Measurements from ENCODE around the gene ICE1.
"Not testable (repeated sequence)": the region's sequence is repeated elsewhere in the genome, so short reads cannot be mapped to it uniquely, and the experiment has no call there.

The ICE1 gene

GRCh38 chr5:5453131-5453530 is 30.7 kb downstream of the ICE1 start:
- no peak for DNase-seq (ENCODE audit: low spot score)

GRCh38 chr5:5454391-5454790 is 31.9 kb downstream of the ICE1 start:
- no peak for DNase-seq (ENCODE audit: low spot score)

- no peak for DNase-seq (ENCODE audit: low spot score)
Measured at GRCh38 chr5:5456858-5457257, 34.4 kb downstream of the ICE1 start.

- DNase-seq (ENCODE audit: low spot score) = no peak
Measured at GRCh38 chr5:5460311-5460710, 37.8 kb downstream of the ICE1 start.

- no peak for DNase-seq (ENCODE audit: low spot score)
Measured at GRCh38 chr5:5461012-5461411, 38.5 kb downstream of the ICE1 start.

GRCh38 chr5:5464036-5464715 is 41.7 kb downstream of the ICE1 start:
- no peak for DNase-seq (ENCODE audit: low spot score)

- no peak for DNase-seq (ENCODE audit: low spot score)
Measured at GRCh38 chr5:5466227-5466626, 43.8 kb downstream of the ICE1 start.

- no peak for DNase-seq (ENCODE audit: low spot score)
Measured at GRCh38 chr5:5467737-5468136, 45.3 kb downstream of the ICE1 start.

GRCh38 chr5:5470933-5471332 is 48.5 kb downstream of the ICE1 start:
- no peak for DNase-seq (ENCODE audit: low spot score)

- DNase-seq (ENCODE audit: low spot score) = no peak
Measured at GRCh38 chr5:5473226-5473625, 50.7 kb downstream of the ICE1 start.

- no peak for DNase-seq (ENCODE audit: low spot score)
Measured at GRCh38 chr5:5474961-5475360, 52.5 kb downstream of the ICE1 start.

GRCh38 chr5:5475975-5476374 is 53.5 kb downstream of the ICE1 start:
- DNase-seq (ENCODE audit: low spot score) = no peak

- DNase-seq (ENCODE audit: low spot score) = not testable (repeated sequence)
Measured at GRCh38 chr5:5479578-5479977, 57.1 kb downstream of the ICE1 start.

GRCh38 chr5:5480481-5481111 is 58.1 kb downstream of the ICE1 start:
- no peak for DNase-seq (ENCODE audit: low spot score)

- DNase-seq (ENCODE audit: low spot score) = no peak
Measured at GRCh38 chr5:5481206-5481605, 58.7 kb downstream of the ICE1 start.

GRCh38 chr5:5481633-5482032 is 59.2 kb downstream of the ICE1 start:
- no peak for DNase-seq (ENCODE audit: low spot score)

GRCh38 chr5:5483350-5483749 is 60.9 kb downstream of the ICE1 start:
- no peak for DNase-seq (ENCODE audit: low spot score)

- no peak for DNase-seq (ENCODE audit: low spot score)
Measured at GRCh38 chr5:5483880-5484598, 61.6 kb downstream of the ICE1 start.

GRCh38 chr5:5486122-5486521 is 63.6 kb downstream of the ICE1 start:
- DNase-seq (ENCODE audit: low spot score) = no peak

- DNase-seq (ENCODE audit: low spot score) = no peak
Measured at GRCh38 chr5:5487585-5488360, 65.3 kb downstream of the ICE1 start.

- no peak for DNase-seq (ENCODE audit: low spot score)
Measured at GRCh38 chr5:5490774-5491347, 68.4 kb downstream of the ICE1 start.
